Stimulated activated CD8-positive, alpha-beta memory T cell treated with anti-CD3 and anti-CD28 coated beads, Interleukin-4, amount 100 ng/mL, for 24 hours (primary cell): ENCODE measurements around the gene FNDC11.
"Not testable (repeated sequence)": the region's sequence is repeated elsewhere in the genome, so short reads cannot be mapped to it uniquely, and the experiment has no call there.

Experiments used
- DNase-seq: peaks from one replicate; pipeline ENCODE4 v3.0.0-alpha.2; 2020; ENCODE audit warnings: low read depth

Gene FNDC11

DNA sequence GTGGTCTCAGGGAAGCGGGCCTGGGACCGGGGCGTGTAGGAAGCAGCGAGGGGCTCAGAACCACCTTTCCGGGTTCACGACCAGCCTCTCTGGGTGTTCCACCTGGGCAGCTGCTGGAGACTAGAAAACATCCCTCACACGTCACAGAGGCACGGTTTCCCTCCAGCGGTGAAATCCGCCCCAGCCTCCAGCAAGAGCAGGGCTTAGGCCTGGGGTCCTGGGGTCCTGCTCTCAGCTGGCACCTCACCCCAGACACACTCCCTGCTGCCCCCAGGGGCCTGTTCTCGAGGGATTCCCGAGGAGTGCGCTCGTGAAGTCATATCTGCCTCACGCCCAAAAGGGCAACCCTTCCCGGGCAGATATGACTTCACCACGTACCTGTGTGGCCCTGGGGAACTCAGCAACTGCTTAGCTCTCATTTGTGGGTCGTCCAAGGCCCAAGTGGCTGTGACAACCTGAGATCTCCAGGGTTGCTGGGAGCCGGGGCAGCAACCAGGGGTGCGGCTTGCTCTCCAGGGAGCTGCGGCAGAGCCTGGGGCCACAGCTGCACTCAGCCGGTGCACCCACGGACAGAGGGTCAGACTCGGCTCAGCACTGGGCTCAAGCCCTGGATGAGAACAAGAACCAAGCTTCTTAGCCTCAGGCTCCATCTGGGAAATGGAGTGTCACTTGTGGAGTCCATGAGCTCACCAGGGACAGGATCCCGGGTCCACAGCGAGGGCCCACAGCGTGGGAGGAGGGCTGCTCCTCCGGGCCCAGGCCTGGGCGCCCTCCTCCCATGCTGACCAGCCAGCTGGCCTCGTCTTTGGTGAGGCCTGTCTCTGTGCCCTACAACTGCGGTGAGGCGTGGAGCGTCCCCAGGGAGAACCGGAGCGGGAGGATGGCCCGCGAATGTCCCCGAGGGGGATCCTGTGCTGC lies 661 bp downstream of the FNDC11 start:
- no peak for DNase-seq

DNA sequence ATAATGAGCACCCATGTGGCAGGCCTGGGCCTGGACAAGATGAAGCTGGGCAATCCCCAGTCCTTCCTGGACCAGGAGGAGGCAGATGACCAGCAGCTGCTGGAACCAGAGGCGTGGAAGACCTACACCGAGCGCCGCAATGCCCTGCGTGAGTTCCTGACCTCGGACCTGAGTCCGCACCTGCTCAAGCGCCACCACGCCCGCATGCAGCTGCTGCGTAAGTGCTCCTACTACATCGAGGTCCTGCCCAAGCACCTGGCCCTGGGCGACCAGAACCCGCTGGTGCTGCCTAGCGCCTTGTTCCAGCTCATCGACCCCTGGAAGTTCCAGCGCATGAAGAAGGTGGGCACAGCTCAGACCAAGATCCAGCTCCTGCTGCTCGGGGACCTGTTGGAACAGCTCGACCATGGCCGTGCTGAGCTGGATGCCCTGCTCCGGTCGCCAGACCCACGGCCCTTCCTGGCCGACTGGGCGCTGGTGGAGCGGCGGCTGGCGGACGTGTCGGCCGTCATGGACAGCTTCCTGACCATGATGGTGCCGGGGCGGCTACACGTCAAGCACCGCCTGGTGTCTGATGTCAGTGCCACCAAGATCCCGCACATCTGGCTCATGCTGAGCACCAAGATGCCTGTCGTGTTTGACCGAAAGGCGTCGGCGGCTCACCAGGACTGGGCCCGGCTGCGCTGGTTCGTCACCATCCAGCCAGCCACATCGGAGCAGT lies 1.9 kb downstream of the FNDC11 start:
- no peak for DNase-seq

DNA sequence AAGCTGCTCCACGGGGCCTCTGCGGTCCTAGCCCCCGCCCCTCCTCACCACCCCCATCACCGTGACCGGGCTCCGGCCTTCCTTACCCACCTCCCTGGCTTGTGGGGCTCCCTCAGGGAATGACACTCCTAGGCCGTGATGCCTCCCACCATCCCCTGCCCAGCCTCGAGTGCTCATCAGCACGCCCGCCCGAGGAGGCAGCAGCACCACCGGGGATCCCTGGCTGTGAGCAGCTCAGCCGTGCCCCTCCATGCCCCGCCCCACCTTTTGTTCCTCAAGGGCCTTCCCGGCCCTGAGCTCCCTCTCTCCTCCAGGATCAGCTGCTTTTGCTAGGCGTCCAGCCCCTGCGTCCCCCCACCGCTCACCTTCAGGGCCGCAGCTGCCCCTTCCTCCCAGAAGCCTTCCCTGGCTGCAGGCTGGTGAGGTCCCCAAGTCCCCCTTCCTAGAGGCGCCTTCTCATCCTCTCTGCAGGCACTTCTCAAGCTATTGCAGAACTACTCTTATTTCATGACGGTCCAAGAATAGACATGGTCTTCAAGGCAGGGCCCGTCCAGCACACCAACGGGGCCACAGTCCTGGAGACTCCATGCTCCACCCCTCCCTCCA lies 3.0 kb downstream of the FNDC11 start:
- DNase-seq: no peak

DNA sequence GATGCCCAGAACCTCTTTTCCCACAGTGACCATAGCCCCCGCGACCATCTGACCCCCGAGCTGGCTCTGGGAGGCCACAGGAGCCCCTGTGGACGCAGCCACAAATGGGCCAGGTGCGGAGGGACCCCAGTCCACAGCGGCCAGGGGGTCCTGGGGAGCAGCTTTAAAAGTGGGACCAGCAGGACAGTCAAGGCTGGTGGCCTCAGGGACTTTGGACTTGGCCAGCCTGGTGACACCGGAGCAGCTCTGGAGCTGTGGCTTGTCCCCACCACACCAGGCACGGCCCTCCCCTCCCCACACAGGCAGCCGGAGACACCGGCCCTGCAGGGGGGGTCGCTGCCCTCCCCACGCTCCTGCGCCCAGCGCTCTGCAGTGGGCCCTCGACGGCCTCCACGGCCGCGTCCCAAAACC lies 3.5 kb downstream of the FNDC11 start:
- no peak for DNase-seq

DNA sequence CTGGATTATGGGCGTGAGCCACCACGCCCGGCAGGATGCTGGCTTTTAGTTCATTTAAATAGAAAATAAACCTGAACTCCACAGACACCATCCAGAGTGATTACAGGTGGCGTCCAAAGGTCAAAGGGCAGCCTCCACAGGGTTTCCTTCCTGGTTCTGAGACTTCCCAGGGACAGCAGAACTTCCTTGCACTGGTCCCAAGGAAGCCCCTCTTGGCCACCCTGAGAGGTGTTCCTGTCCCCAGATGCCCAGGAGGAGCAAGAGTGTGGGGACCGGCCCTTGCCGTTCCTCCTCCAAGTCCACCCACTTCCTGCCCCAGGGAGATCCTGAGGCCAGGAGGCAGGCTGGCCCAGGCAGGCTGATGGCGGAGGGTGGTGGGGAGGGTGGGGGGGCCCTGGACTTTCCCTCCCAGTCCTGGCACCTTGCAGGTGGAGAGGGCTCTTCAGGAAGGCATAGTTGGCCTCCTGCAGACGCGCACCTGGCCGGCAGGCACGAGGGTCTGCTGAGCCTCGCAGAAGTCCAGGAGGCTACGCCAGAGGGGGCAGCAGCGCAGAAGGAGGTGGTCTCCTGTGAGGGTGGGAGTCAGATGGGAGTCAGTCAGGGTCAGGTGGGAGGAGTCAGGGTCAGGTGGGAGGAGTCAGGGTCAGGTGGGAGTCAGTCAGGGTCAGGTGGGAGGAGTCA lies 5.0 kb downstream of the FNDC11 start:
- DNase-seq: no peak

DNA sequence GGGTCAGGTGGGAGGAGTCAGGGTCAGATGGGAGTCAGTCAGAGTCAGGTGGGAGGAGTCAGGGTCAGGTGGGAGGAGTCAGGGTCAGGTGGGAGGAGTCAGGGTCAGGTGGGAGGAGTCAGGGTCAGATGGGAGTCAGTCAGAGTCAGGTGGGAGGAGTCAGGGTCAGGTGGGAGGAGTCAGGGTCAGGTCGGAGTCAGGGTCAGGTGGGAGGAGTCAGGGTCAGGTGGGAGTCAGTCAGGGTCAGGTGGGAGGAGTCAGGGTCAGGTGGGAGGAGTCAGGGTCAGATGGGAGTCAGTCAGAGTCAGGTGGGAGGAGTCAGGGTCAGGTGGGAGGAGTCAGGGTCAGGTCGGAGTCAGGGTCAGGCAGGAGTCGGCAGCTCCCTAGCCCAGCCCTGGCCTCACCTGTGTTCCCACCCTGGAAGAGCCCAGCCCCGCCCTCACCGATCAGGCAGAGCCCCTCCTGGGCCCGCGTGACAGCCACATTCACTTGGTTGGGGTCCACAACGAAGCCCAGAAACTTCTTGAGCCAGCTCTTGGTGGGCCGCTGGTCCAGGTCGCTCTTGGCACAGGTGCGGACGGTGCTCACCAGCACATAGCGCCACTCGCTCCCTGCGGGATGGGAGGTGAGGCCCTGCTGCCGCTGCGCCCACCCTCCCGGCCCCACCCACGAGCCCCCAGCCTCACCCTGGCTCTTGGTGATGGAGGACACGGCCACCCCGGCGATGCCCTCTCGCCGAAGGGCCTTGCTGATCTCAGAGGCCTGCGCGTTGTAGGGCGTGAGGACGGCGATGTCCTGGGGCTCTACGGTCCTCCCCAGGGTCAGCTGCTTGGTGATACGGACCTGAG lies 5.8 kb downstream of the FNDC11 start:
- DNase-seq: not testable (repeated sequence)

DNA sequence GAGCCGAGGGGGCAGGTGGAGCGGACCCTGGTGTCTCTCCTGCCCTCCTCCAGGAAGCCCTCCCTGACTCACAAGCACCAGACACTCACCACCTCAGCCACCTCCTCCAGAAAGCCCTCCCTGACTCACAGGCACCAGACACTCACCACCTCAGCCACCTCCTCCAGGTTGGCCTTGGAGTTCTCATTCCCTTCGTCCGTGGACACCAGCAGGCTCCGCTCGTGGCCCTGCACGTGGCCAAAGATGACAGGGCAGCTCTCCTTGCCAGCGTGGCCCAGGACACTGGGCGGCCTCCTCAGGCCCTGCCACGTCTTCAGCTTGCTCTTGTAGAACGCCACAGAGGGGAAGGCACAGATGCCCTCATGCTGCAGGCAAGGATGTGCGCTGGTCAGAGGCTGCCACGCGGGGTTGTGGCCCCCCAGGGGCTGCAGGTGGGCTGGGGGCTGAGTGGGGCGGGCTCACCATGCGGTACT lies 6.4 kb downstream of the FNDC11 start:
- no peak for DNase-seq

DNA sequence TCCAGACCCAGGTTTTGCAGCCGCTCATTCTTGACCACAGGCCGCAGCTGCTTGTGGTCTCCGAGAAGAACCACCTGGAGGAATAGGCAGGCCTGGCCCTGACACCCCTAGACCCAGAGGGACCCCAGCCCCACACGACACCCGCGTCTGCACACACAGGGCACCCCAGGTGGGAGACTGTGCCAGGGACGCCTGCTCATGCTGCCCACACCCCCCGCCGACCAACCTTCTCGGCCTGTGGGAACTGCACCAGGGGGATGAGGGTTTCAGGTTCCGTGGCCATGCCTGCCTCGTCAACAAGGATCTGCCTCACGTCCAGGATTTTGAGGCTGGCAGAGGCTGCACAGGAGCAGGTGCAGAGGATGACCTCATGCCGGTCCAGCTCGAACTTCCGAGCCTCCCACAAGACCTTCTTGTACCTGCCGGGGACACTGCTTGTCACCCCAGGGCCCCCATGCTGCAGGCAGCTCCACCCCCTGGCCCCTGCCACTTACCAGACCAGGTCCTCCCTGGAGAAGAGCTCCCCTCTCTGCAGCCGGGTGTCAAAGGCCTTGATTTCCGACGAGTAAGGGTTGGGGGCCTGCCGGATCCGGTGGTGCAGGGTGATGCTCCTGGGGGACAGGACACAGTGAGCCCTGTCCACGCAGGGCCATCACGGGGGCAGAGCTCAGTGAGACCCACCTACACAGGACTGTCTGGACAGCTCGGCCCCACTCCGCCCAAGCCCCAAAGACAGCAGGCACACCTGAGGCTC lies 7.1 kb downstream of the FNDC11 start:
- DNase-seq: no peak

DNA sequence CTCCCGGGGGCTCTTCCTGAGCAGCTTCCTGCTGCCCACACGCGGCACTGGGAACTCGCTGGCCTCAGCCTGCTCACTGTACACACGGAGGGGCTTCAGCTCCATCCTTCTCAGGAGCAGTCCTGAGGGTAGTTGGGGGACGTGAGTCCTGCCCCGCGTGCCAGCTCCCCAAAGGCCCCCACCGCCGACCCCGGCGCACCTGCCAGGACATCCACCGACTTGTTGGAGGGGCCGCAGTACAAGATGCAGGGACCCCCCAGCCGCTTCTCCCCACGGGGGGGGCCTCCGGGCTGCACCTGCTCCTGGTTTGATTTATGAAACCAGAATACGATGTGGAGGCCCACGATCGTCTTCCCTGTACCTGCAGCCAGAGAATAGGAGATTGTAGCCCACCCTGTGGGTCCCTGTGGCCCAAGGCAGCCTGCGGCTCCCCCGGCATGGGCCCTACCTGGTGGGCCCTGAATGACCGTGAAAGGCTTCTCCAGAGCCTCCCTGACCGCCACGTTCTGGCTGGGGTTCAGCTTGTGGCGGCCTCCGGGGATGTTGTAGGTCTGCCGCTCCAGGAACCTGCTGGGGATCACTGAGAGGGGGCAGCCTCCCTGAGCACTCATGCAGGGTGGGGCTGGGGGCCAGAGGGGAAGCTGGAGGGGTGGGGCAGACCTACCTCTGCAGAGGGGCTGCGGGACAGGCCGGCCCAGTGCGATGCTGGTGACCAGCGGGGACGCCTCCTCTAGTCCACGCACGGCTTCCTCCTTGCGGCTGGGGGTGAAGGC lies 7.9 kb downstream of the FNDC11 start:
- DNase-seq: no peak

DNA sequence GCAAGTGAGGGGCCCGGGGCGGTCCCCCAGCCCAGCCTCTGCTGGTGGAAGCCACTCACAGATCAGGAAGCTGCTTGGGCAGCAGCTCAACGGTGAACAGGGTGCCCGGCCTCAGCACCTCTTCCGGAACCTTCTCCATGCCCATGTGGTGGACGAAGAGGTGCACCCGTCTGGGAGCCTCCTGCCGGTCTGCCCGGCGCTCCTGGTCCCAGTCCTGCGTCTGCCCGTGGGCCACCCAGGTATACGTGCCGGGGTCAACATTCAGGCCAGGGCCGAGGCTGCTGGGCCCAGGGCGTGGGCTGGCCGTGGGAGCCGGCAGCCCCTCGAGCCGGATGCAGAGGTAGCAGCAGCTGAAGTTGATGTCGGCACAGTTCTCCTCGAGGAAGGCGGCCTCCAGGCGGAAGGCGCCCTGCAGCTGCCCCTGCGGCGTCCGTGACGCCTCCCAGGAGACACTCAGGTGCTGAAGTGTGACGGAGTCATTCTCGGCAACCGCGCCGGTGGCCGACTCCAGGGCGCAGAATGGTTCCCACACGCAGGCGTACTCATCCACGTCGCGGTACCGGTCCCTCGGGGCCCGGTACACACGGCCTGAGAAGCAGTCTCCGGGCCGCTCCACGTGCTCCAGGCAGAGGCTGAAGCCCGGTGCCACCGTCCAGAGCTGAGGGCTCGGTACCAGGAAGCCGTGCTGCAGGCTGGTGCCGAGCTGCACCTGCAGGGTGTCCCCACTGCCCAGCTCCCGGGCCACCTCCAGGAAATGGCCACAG lies 8.7 kb downstream of the FNDC11 start:
- no peak for DNase-seq

DNA sequence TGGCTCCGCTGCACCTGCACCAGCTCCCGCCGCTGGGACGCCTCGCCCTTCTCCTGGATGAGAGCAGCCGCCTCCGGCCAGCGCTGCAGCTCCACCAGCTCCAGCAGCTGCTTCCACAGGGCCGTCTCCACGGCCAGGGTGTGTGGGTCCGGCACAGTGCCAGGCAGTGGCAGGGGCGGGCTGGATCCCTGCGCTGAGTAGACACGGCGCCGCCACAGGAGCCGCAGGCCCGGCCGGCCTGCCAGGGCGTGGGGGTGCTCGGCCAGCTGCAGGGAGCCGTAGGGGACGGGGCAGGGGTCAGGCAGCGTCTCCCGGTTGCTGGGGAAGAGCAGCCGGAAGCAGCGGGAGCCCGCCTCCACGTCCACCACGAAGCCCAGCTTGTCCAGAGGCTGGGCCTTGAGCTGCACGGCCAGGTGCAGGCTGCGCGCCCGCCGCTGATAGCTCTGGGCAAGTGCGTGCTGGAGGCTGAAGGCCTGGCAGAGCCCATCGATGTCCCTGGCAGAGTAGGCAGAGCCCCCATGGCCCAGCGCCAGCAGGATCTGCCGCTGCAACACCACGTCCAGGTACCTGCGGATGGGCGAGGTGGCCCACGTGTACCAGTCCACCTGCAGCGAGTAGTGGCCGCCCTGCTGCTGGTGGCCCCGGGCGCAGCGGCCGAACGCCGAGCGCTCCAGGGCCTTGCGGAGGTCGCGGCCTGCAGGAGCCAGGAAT lies 9.4 kb downstream of the FNDC11 start:
- DNase-seq: no peak

DNA sequence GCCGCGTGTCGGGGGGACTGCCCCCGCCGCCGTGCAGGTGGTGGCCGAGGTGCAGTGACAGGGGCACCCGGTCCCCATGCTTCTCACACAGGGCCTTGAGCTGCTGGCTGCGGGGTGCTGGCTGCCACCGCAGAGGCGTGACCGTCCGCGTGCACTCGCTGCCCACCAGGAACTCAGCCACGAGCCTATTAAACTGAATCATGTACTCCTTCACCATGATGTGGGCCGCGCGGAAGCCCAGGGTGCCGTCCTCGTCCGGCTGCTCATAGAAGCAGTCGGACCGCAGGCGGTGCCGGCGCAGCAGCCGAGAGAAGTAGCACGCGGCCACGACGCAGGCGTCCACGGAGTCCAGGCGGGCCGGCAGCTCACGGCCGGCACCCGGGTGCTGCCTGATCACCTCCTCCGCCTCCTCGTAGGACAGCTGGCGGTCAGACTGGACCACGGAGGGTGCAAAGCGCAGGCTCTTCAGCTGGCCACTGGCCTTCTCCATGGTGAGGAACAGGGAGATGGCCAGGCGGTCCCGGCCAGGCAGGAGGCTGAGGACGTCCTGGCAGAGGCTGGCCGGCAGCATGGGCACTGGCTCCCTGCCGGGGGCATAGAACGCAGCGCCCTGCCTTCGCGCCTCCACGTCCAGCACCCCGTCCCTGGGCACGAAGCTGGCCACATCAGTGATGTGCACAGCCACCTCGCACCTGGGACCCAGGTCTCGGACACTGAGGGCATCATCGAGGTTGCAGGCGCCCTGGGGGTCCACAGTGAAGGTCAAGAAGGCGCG lies 10.3 kb downstream of the FNDC11 start:
- DNase-seq: no peak

DNA sequence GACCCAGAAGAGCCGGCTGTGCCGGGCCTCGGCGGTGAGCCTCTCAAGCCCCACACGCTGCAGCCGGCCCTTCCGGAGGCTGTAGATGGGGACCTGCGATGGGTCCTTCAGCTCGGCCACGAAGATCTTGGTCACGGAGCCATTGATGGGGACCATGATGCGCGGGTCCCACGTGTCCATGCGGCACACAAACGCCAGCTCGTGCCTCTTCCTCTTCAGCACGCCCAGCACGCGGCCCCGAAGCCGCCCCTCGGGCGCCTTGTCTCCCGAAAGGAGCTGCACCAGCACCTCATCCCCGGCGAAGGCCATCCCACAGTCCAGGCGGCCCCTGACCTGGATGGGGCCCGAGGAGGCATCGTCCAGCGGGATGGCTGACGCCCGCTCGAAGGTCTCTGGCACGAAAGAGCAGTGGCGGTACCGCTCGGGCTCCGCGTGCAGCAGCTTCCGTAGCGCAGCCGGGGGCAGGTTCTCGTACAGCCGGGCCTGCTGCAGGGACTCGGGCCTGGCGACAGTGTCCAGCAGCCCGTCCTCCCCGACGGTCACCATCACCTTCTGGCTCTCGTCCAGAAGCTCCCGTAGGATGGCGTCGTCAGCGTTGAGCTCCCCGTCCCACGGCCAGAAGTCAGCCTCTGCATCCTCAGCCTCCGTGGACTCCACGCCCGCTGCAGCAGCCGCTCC lies 11.2 kb downstream of the FNDC11 start:
- DNase-seq: no peak

DNA sequence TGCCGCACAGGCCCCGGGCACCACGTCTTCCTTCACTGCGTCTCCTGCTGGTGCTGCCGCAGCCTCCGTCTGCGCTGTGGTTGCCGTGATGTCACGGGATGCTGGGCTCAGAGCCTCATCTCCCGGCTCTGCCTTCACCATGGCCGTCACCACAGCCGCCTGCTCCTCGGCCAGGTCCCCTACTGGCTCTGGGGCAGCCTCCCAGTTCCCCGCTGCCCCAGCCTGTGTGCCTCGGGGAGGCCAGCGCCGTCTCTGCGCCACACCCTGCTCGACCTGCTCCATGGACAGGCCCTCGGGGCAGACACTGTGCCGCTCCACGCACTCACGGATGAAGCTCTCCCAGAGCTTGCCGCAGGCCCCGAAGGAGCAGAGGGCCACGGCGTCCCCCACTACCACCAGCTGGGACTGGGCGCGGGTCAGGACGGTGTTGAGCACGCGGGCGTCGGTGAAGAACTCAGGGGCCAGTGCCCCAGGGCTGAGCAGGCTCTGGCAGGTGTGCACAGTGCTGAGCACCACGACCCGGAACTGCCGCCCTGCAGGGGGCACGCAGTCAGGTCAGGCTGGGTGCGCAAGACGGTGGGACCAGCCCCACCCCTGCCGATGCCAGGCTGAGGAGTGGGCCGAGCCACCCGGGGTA lies 11.9 kb downstream of the FNDC11 start:
- DNase-seq: no peak

DNA sequence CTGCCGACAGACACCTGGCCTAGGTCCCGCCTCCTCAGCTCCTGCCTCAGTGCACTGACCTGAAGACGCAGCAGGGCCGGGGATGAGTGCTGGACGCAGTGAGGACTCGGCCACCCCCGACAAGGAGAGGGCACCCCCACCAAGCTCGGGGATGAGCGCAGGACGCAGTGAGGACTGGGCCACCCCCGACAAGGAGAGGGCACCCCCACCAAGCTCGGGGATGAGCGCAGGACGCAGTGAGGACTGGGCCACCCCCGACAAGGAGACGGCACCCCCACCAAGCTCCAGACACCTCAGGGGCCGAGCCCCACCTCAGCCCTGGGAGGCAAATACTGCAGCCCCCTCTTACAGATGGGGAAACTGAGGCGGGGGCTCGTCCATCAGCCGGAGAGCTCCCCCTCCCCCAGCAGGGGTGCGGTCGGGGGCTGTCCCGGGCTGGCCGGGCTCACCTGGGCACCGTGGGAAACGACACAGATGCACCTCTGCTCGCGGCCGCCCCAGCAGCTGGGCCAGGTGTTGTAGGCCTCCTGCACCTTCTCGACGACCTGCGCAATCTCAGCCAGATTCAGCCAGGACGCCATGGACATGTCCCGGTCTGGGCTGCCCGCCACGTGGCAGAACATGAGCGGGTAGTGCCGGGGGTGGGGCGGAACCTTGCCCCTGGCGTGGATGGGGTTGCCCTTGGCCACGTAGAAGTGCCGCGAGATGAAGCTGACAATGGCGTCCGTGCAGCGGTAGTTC lies 12.6 kb downstream of the FNDC11 start:
- DNase-seq: no peak

DNA sequence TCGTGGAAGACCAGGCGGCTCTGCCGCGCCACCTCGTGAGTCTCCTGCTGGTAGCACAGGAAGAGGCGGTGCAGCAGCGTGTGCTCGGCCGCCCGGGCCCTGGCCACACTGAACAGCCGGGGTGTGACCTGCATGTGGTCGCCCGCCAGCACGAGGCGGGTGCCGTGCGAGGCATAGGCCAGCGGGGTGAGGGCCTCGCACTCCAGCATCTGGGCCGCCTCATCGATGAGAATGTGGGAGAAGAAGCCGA lies 13.1 kb downstream of the FNDC11 start:
- DNase-seq: no peak
